SK-N-SH (cell line): ENCODE results near the gene HDGF. TPM values are rescaled to one million over a fixed set of nuclear protein-coding genes. Genes with fewer than 3 reads are reported as not detected.

ENCODE experiments used
- CTCF ChIA-PET: fragments of 300-600, 350-600 bp; formaldehyde crosslinking; extraction: SDS; loops from one replicate; lab custom pipeline; 2021; lab: Yijun Ruan, JAX
- POLR2A ChIA-PET: fragments of 350-600 bp; sonication (Branson Sonifier 250); formaldehyde crosslinking; extraction: SDS; loops from one replicate; lab custom pipeline; 2020; ENCODE audit warnings: antibody characterized with exemption, inconsistent platforms; lab: Yijun Ruan, JAX
- DNase-seq: peaks from one replicate; pipeline ENCODE4 v3.0.0; 2012
- H2AFZ ChIP-seq: fragments of 200-600 bp; sonication (generic); 2 replicates; pipeline ENCODE4 v1.8.1; 2016; ENCODE audit warnings: antibody characterized with exemption, mild to moderate bottlenecking, low read depth
- H3F3A ChIP-seq: fragments of 200-600 bp; sonication (generic); replicated peaks from 2 replicates; pipeline ENCODE3; 2016; ENCODE audit warnings: antibody characterized with exemption, mild to moderate bottlenecking; ENCODE audit not compliant: insufficient read depth
- H3K27ac ChIP-seq, 2 experiments: fragments of 200-500 bp in 1 of 2; fragments of 200-600 bp in 1 of 2; sonication (Bioruptor generic) in 1 of 2; sonication (generic), shearing (Covaris generic) in 1 of 2; 2 replicates each; pipeline versions ENCODE4 v1.5.1 to v1.6.1; 2014 to 2016; ENCODE audit warnings: low read depth in 2 of 2, inconsistent platforms in 1 of 2, low read length in 1 of 2, mild to moderate bottlenecking in 1 of 2, mixed read lengths in 1 of 2
- H3K27me3 ChIP-seq: fragments of 200-600 bp; sonication (generic), shearing (Covaris generic); 2 replicates; pipeline ENCODE4 v1.6.1; 2016; ENCODE audit warnings: mixed run types; ENCODE audit not compliant: insufficient read depth
- H3K36me3 ChIP-seq, 2 experiments: fragments of 200-500 bp in 1 of 2; fragments of 200-600 bp in 1 of 2; sonication (Bioruptor generic) in 1 of 2; sonication (generic) in 1 of 2; replicated peaks in 1 of 2; 2 replicates each; pipeline versions ENCODE3 to v1.5.1; 2014 to 2016; ENCODE audit warnings: low read length in 1 of 2, mild to moderate bottlenecking in 1 of 2; ENCODE audit not compliant: insufficient read depth in 2 of 2, control insufficient read depth in 1 of 2
- H3K4me1 ChIP-seq, 2 experiments: fragments of 200-500 bp in 1 of 2; fragments of 200-600 bp in 1 of 2; sonication (Bioruptor generic) in 1 of 2; sonication (generic), shearing (Covaris generic) in 1 of 2; 2 replicates each; pipeline versions ENCODE4 v1.5.1 to v1.6.1; 2014 to 2016; ENCODE audit warnings: low read depth in 1 of 2, low read length in 1 of 2, mixed run types in 1 of 2; ENCODE audit not compliant: insufficient read depth in 2 of 2, control insufficient read depth in 1 of 2
- H3K4me2 ChIP-seq: fragments of 200-600 bp; sonication (generic), shearing (Covaris generic); 2 replicates; pipeline ENCODE4 v1.6.1; 2017; ENCODE audit warnings: mixed run types
- H3K4me3 ChIP-seq, 2 experiments: fragments of 200-500 bp in 1 of 2; fragments of 200-600 bp in 1 of 2; sonication (Bioruptor generic) in 1 of 2; sonication (generic), shearing (Covaris generic) in 1 of 2; 2 replicates each; pipeline versions ENCODE4 v1.5.1 to v1.8.1; 2014 to 2016; ENCODE audit warnings: low read depth in 2 of 2, inconsistent platforms in 1 of 2, low read length in 1 of 2, mild to moderate bottlenecking in 1 of 2, mixed read lengths in 1 of 2, moderate library complexity in 1 of 2
- H3K79me2 ChIP-seq: fragments of 200-600 bp; sonication (generic); 2 replicates; pipeline ENCODE4 v1.8.1; 2017; ENCODE audit warnings: mild to moderate bottlenecking; ENCODE audit not compliant: insufficient read depth
- H3K9ac ChIP-seq: fragments of 200-600 bp; sonication (generic); 2 replicates; pipeline ENCODE4 v1.6.1; 2017; ENCODE audit warnings: mixed run types
- H3K9me2 ChIP-seq: fragments of 200-600 bp; sonication (generic); 2 replicates; pipeline ENCODE4 v1.6.1; 2017; ENCODE audit warnings: mixed run types
- H3K9me3 ChIP-seq: fragments of 200-600 bp; sonication (generic); 2 replicates; pipeline ENCODE4 v1.6.1; 2017; ENCODE audit warnings: mixed run types, mild to moderate bottlenecking, moderate library complexity
- H4K20me1 ChIP-seq: fragments of 200-600 bp; sonication (generic); 2 replicates; pipeline ENCODE4 v1.6.1; 2017; ENCODE audit warnings: mild to moderate bottlenecking, mixed run types; ENCODE audit not compliant: insufficient read depth
- EP300 ChIP-seq, 2 experiments: IDR thresholded peaks; 2 replicates each; pipeline versions ENCODE4 v1.4.0 to v1.6.1; 2012; ENCODE audit warnings: borderline replicate concordance in 1 of 2, low read depth in 1 of 2, low read length in 1 of 2
- GABPA ChIP-seq: IDR thresholded peaks from 2 replicates; pipeline ENCODE4 v1.4.0; 2012; ENCODE audit warnings: low read depth, mild to moderate bottlenecking
- MEF2A ChIP-seq: IDR thresholded peaks from 2 replicates; pipeline ENCODE4 v1.4.0; 2012; ENCODE audit warnings: low read depth, borderline replicate concordance
- POLR2AphosphoS5 ChIP-seq: IDR thresholded peaks from 2 replicates; pipeline ENCODE4 v1.6.1; 2012; ENCODE audit warnings: low read depth, low read length
- RCOR1 ChIP-seq: fragments of 150-350 bp; IDR thresholded peaks from 2 replicates; pipeline ENCODE4 v1.6.1; 2017; ENCODE audit warnings: antibody characterized with exemption, low read length
- RXRA ChIP-seq: IDR thresholded peaks from 2 replicates; pipeline ENCODE4 v1.4.0; 2012; ENCODE audit warnings: low read depth, mild to moderate bottlenecking, borderline replicate concordance
- SIN3A ChIP-seq: IDR thresholded peaks from 2 replicates; pipeline ENCODE4 v1.6.1; 2012; ENCODE audit warnings: low read depth, mild to moderate bottlenecking, low read length, moderate library complexity, borderline replicate concordance
- SMC3 ChIP-seq: IDR thresholded peaks from 2 replicates; pipeline ENCODE4 v1.6.1; 2012; ENCODE audit warnings: low read depth, low read length, improper control_type of control experiment
- USF1 ChIP-seq: IDR thresholded peaks from 2 replicates; pipeline ENCODE4 v1.4.0; 2012; ENCODE audit warnings: low read depth, borderline replicate concordance
- WGBS: methylation state at CpG from one replicate; pipeline ENCODE4 v1.1.6; 2017; ENCODE audit warnings: low lambda C conversion rate; 5-methylcytosine and 5-hydroxymethylcytosine counted together
- polyA plus RNA-seq, 3 experiments: library from polyadenylated mRNA; depleted of rRNA; stranded (reverse); fragments of >200 nt; gene quantifications; 2 replicates each; pipeline ENCODE4 v1.2.3, GENCODE V29; 2012
- TF ChIP-seq, protein P1 (sequence below): fragments of 200-600 bp; sonication (generic); IDR thresholded peaks from 2 replicates; pipeline ENCODE4 v1.6.1; 2017; ENCODE audit warnings: antibody characterized with exemption, mild to moderate bottlenecking, moderate library complexity
- TF ChIP-seq, protein P2 (sequence below): fragments of 150-350 bp; IDR thresholded peaks from 2 replicates; pipeline ENCODE4 v1.6.1; 2016; ENCODE audit warnings: mild to moderate bottlenecking, low read depth, low read length

Gene HDGF
- polyA plus RNA-seq, 1 of the 3 experiments (the other 2 are of a cell fraction), result 152 TPM

DNA sequence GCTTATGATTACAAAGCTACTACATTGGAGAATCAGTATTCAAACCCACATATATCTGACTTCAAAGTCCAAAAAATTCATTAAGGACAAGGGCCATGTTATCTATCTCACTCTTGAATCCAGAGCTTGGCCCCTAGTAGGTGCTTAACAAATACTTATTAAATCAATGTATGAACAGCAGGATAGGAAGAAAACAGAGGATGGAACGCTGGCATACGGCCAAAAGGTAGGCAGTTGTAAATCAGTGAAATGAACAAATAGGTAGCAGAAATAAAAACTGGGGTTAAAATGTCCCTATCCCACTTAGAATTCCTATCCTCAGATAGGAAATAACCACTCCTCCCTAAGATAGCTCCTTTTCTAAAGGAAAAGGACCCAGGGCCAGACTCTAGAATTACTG lies 12.6 kb downstream of the HDGF start:
- Histone ChIP-seq H3K4me2 (no peak overlapping the region), H3K9me3 (no peaks in the 10 kb centered on the region), H3K9ac (no peak overlapping the region), H4K20me1 (no peaks in the 10 kb centered on the region), H3K27me3 (no peaks in the 10 kb centered on the region), H3F3A (peaks cover 22% of the 10 kb centered on the region), H3K36me3 (peaks cover 14 to 57% of the 10 kb centered on the region in 2 experiments), H3K27ac (no peak overlapping the region), H3K4me3 (no peak overlapping the region), H3K79me2 (peaks cover 28% of the 10 kb centered on the region), H3K9me2 (no peaks in the 10 kb centered on the region), H3K4me1 (peaks cover 5 to 6% of the 10 kb centered on the region in 2 experiments; a peak in 3 of 4 replicates), H2AFZ (no peak overlapping the region)
- TF ChIP-seq SMC3 (no peak), EP300 (IDR thresholded peaks at IDR 0.05; ENCODE audit: borderline replicate concordance in 1 of 2, low read depth in 1 of 2, low read length in 1 of 2) (no peak), MEF2A (no peak), POLR2AphosphoS5 (no peak), RCOR1 (no peak), GABPA (no peak), RXRA (no peak)
- TF ChIP-seq, protein P1, sequence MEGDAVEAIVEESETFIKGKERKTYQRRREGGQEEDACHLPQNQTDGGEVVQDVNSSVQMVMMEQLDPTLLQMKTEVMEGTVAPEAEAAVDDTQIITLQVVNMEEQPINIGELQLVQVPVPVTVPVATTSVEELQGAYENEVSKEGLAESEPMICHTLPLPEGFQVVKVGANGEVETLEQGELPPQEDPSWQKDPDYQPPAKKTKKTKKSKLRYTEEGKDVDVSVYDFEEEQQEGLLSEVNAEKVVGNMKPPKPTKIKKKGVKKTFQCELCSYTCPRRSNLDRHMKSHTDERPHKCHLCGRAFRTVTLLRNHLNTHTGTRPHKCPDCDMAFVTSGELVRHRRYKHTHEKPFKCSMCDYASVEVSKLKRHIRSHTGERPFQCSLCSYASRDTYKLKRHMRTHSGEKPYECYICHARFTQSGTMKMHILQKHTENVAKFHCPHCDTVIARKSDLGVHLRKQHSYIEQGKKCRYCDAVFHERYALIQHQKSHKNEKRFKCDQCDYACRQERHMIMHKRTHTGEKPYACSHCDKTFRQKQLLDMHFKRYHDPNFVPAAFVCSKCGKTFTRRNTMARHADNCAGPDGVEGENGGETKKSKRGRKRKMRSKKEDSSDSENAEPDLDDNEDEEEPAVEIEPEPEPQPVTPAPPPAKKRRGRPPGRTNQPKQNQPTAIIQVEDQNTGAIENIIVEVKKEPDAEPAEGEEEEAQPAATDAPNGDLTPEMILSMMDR, result no peak
- WGBS, result 95% methylated on average over 2 of the region's 2 CpGs
- CTCF ChIA-PET, result interaction anchor here (0.7 to 8.6 kb wide), 6 partner anchors 10 to 189 kb away, joined by 3 to 42 read pairs (median 4); partner anchors contain the start of genes HDGF and ISG20L2
- DNase-seq, result no peak
- POLR2A ChIA-PET, result no interaction called here

- Histone ChIP-seq H2AFZ (no peak overlapping the region), H3K4me1 (peaks cover 5 to 6% of the 10 kb centered on the region in 2 experiments; a peak in 3 of 4 replicates), H3F3A (peaks cover 21% of the 10 kb centered on the region), H3K4me2 (no peak overlapping the region), H3K9me3 (no peaks in the 10 kb centered on the region), H3K79me2 (peaks cover 25% of the 10 kb centered on the region), H3K9me2 (no peaks in the 10 kb centered on the region), H4K20me1 (no peaks in the 10 kb centered on the region), H3K27ac (no peak overlapping the region; a peak in 1 of 4 replicates), H3K27me3 (no peaks in the 10 kb centered on the region), H3K4me3 (no peak overlapping the region), H3K9ac (no peak overlapping the region), H3K36me3 (peaks cover 14 to 55% of the 10 kb centered on the region in 2 experiments)
- no peak for TF ChIP-seq RCOR1
- no peak for TF ChIP-seq USF1
- TF ChIP-seq, protein P2, sequence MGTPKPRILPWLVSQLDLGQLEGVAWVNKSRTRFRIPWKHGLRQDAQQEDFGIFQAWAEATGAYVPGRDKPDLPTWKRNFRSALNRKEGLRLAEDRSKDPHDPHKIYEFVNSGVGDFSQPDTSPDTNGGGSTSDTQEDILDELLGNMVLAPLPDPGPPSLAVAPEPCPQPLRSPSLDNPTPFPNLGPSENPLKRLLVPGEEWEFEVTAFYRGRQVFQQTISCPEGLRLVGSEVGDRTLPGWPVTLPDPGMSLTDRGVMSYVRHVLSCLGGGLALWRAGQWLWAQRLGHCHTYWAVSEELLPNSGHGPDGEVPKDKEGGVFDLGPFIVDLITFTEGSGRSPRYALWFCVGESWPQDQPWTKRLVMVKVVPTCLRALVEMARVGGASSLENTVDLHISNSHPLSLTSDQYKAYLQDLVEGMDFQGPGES, result no peak
- TF ChIP-seq SIN3A, result no peak
- ChIA-PET CTCF (interaction anchor here (0.7 to 8.6 kb wide), 6 partner anchors 9 to 190 kb away, joined by 3 to 42 read pairs (median 4); partner anchors contain the start of genes HDGF and ISG20L2), POLR2A (no interaction called here)
- DNase-seq, result no peak
- WGBS, result 96% methylated on average over 10 of the region's 10 CpGs
These were observed 13.1 kb downstream of the HDGF start for GRCh38 chr1:156738407-156738806.
